Middle frontal gyrus (tissue), 1 donor: Measurements from ENCODE around the gene ALDH1L2.
"Not testable (repeated sequence)": the region's sequence is repeated elsewhere in the genome, so short reads cannot be mapped to it uniquely, and the experiment has no call there.

Source experiments
- DNase-seq: peaks from one replicate; pipeline ENCODE4 v3.0.0-alpha.2; 2015; ENCODE audit warnings: low spot score; ENCODE audit errors: extremely low spot score

ALDH1L2 gene

GRCh38 chr12:104985206-104985605 is 99.1 kb downstream of the ALDH1L2 start:
- no peak for DNase-seq

- not testable (repeated sequence) for DNase-seq
Measured at GRCh38 chr12:104977688-104978087, 106.6 kb downstream of the ALDH1L2 start.

GRCh38 chr12:104976703-104977102 is 107.6 kb downstream of the ALDH1L2 start:
- no peak for DNase-seq

- no peak for DNase-seq
Measured at GRCh38 chr12:104975587-104976343, 108.5 kb downstream of the ALDH1L2 start.

GRCh38 chr12:104974626-104975290 is 109.5 kb downstream of the ALDH1L2 start:
- DNase-seq: no peak

GRCh38 chr12:104973250-104973649 is 111.0 kb downstream of the ALDH1L2 start:
- no peak for DNase-seq

- DNase-seq: no peak
Measured at GRCh38 chr12:104971306-104971705, 113.0 kb downstream of the ALDH1L2 start.
